ENCODE results near the gene TMEM178B.

DNA sequence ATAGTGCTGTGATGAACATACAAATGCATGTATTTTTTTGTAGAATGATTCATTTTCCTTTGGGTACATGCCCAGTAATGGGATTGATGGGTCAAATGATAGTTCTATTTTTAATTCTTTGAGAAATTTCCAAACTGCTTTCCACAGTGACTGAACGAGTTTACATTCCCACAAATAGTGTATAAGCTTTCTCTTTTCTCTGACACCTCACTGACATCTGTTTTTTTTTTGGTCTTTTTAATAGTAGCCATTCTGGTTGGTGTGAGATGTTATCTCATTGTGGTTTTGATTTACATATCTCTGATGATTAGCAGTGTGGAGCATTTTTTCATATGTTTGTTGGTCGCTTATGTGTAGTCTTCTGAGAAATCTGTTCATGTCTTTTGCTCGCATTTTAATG is 282.3 kb downstream of the TMEM178B start:
- no peak for TF ChIP-seq CTCF (IDR thresholded peaks at IDR 0.05; ENCODE audit: insufficient read depth, low read length)
- TF ChIP-seq POLR2AphosphoS5 (IDR thresholded peaks at IDR 0.05; ENCODE audit: low read depth), result no peak
- TF ChIP-seq, protein P1, sequence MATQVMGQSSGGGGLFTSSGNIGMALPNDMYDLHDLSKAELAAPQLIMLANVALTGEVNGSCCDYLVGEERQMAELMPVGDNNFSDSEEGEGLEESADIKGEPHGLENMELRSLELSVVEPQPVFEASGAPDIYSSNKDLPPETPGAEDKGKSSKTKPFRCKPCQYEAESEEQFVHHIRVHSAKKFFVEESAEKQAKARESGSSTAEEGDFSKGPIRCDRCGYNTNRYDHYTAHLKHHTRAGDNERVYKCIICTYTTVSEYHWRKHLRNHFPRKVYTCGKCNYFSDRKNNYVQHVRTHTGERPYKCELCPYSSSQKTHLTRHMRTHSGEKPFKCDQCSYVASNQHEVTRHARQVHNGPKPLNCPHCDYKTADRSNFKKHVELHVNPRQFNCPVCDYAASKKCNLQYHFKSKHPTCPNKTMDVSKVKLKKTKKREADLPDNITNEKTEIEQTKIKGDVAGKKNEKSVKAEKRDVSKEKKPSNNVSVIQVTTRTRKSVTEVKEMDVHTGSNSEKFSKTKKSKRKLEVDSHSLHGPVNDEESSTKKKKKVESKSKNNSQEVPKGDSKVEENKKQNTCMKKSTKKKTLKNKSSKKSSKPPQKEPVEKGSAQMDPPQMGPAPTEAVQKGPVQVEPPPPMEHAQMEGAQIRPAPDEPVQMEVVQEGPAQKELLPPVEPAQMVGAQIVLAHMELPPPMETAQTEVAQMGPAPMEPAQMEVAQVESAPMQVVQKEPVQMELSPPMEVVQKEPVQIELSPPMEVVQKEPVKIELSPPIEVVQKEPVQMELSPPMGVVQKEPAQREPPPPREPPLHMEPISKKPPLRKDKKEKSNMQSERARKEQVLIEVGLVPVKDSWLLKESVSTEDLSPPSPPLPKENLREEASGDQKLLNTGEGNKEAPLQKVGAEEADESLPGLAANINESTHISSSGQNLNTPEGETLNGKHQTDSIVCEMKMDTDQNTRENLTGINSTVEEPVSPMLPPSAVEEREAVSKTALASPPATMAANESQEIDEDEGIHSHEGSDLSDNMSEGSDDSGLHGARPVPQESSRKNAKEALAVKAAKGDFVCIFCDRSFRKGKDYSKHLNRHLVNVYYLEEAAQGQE (IDR thresholded peaks at IDR 0.05; ENCODE audit: insufficient replicate concordance, low read depth), result no peak
- TF ChIP-seq SPI1 (IDR thresholded peaks at IDR 0.05; ENCODE audit: borderline replicate concordance, low read depth), result no peak
